ENCODE results near the gene CUL9.

DNA sequence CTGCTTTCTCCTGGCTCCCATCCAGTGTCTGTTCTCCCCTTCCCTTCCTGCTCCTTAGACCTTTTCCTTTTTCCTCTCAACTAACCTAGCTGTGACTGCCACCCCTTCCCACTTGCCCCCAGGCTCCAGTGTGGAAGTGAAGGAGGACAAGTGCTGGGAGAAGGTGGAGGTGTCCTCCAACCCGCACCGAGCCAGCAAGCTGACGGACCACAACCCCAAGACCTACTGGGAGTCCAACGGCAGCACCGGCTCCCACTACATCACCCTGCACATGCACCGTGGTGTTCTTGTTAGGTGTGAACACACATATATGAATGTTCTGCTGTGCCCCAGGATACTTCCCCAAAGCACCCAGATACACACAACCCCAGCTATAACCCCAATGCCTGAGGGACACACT lies 18.5 kb downstream of the CUL9 start:
- TF ChIP-seq, protein P1, sequence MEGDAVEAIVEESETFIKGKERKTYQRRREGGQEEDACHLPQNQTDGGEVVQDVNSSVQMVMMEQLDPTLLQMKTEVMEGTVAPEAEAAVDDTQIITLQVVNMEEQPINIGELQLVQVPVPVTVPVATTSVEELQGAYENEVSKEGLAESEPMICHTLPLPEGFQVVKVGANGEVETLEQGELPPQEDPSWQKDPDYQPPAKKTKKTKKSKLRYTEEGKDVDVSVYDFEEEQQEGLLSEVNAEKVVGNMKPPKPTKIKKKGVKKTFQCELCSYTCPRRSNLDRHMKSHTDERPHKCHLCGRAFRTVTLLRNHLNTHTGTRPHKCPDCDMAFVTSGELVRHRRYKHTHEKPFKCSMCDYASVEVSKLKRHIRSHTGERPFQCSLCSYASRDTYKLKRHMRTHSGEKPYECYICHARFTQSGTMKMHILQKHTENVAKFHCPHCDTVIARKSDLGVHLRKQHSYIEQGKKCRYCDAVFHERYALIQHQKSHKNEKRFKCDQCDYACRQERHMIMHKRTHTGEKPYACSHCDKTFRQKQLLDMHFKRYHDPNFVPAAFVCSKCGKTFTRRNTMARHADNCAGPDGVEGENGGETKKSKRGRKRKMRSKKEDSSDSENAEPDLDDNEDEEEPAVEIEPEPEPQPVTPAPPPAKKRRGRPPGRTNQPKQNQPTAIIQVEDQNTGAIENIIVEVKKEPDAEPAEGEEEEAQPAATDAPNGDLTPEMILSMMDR (IDR thresholded peaks at IDR 0.05): no peak
- no peak for TF ChIP-seq POLR2A (IDR thresholded peaks at IDR 0.05)
- TF ChIP-seq POLR2AphosphoS5 (IDR thresholded peaks at IDR 0.05): no peak
- no peak for TF ChIP-seq EP300 (IDR thresholded peaks at IDR 0.05; ENCODE audit: low read depth)
